Heart right ventricle (tissue), 16 donors: ENCODE data around the gene FGFR1OP2. TPM values are rescaled to one million over a fixed set of nuclear protein-coding genes. Genes with fewer than 3 reads are reported as not detected.

Experiments used
- ATAC-seq, 8 donors: fragments of 200-7000 bp; cut with Tn5 transposase; one replicate each; pipeline ENCODE4 v1.9.1; 2020; ENCODE audit warnings: mild to moderate bottlenecking in 8 of 8, moderate library complexity in 8 of 8, moderate number of reproducible peaks in 1 of 8
- DNase-seq, 2 donors: peaks; one replicate each; pipeline ENCODE4 v3.0.0-alpha.2; 2020
- H3K27ac ChIP-seq, 10 donors: fragments of 200-600 bp; sonication (generic) in 2 of 10; one replicate each; pipeline versions ENCODE4 v1.5.0 to v1.8.0; 2020 to 2022; ENCODE audit warnings: mild to moderate bottlenecking in 3 of 10
- H3K27me3 ChIP-seq, 7 donors: fragments of 200-600 bp; one replicate each; pipeline ENCODE4 v1.8.0; 2021 to 2022; ENCODE audit warnings: mild to moderate bottlenecking in 2 of 7
- H3K36me3 ChIP-seq, 9 donors: fragments of 200-600 bp; sonication (generic) in 1 of 9; one replicate each; pipeline versions ENCODE4 v1.5.0 to v1.8.0; 2020 to 2022; ENCODE audit warnings: mild to moderate bottlenecking in 2 of 9
- H3K4me1 ChIP-seq, 9 donors: fragments of 200-600 bp; sonication (generic) in 1 of 9; one replicate each; pipeline versions ENCODE4 v1.5.0 to v1.8.0; 2020 to 2022; ENCODE audit warnings: mild to moderate bottlenecking in 4 of 9
- H3K4me3 ChIP-seq, 10 donors: fragments of 200-600 bp; sonication (generic) in 2 of 10; one replicate each; pipeline versions ENCODE4 v1.5.0 to v1.8.0; 2020 to 2022; ENCODE audit warnings: mild to moderate bottlenecking in 7 of 10, moderate library complexity in 2 of 10
- H3K9me3 ChIP-seq, 11 donors: fragments of 200-600 bp in 10 of 11; sonication (generic) in 2 of 11; one replicate each; pipeline versions ENCODE4 v1.5.0 to v1.8.0; 2013 to 2022; ENCODE audit warnings: mild to moderate bottlenecking in 2 of 11, control low read depth in 1 of 11, moderate library complexity in 1 of 11
- WGBS, 2 donors: extraction: QIAGEN DNeasy Blood & Tissue Kit; methylation state at CpG; one replicate each; pipeline ENCODE4 v1.1.7; 2013; ENCODE audit warnings: inconsistent platforms in 1 of 2; 5-methylcytosine and 5-hydroxymethylcytosine counted together
- intact Hi-C, 10 donors: fragments of 100-400 bp; cut with DNase I; formaldehyde crosslinking; loops; one replicate each; pipeline versions ENCODE4 v1.11.1 to v1.14.2; 2022
- polyA plus RNA-seq, 2 donors: library from polyadenylated mRNA; stranded (reverse); fragments of 200-250 nt; gene quantifications; one replicate each; pipeline ENCODE4 v1.2.3, GENCODE V29; 2013
- total RNA-seq, 10 donors: library from RNA; stranded (reverse); fragmentation: NEBNext Ultra II Directional in 3 of 10; extraction: Animal tissue kit (Norgen Biotek cat#: 25700) in 3 of 10; gene quantifications; one replicate each; pipeline versions ENCODE4 v1.2.1 to v1.2.4, GENCODE V29; 2021 to 2023
- TF ChIP-seq, protein P1 (sequence below), 9 donors: fragments of 200-600 bp; sonication (generic) in 2 of 9; IDR thresholded peaks; one replicate each; pipeline versions ENCODE4 v1.5.0 to v1.8.0; 2021 to 2022; ENCODE audit warnings: antibody characterized with exemption in 9 of 9, mild to moderate bottlenecking in 5 of 9, moderate library complexity in 1 of 9
- donor health status: Arrhythmogenic right ventricular cardiomyopathy.
- donor health status: ischemic (EF 13 %, LVEDD 7.1; RV severe dilation, severe dysfunction).
- donor health status: healthy with polysubstance abuse.
- donor health status: DM: no; HTN: yes; CAD: no.
- donor health status: DM: no; HTN: no; CAD: no.
- donor health status: ischemic (EF 25% LVEDD 6.9; RV normal size, moderate dysfunction).
- donor health status: ischemic (EF 25% LVEDD 5.7; RV mildly dilated, moderate dysfunction).
- donor health status: healthy.
- donor health status: DM: yes; HTN: yes; CAD: no.
- donor health status: Ischemic cardiomyopathy.
- donor health status: ischemic (EF 35%, LVEDD 5.7; RV mildly dilated, moderate dysfunction).
- donor health status: nonischemic (EF 11% LVEDD 7.7; RV severe dilation, severe dysfunction).
- donor health status: DM: yes; HTN: yes; CAD: no.
- donor health status: PGD.
- donor health status: ischemic (EF 29% LVEDD 5.4; RV normal size, mild dysfunction).
- donor health status: nonischemic (EF 23%, LVEDD 6.1; RV moderate dilation, normal function).

The FGFR1OP2 gene
- total and polyA plus RNA-seq, 12 donors = 22.3 to 41.6 (median 27.9) TPM

DNA sequence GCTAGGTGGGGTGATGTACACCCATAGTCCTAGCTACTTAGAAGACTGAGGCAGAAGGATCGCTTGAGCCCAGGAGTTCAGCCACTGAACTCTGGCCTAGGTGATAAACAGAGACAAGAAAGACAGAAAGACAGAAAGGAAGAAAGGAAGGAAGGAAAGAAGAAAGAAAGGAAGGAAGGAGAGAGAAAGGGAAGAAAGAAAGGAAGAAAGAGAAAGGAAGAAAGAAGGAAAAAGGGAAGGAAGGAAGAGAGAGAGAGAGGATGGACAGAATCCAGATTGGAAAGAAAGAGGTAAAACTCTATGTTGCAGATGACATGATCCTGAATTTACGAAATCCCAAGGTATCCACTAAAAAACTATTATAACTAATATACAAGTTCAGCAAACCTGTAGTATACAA lies 8.7 kb upstream of the FGFR1OP2 start:
- Histone ChIP-seq H3K27me3 (no peaks in the 10 kb centered on the region), H3K9me3 (no peaks in the 10 kb centered on the region), H3K36me3 (peaks cover 0 to 83% (median 20%) of the 10 kb centered on the region in 9 donors), H3K4me1 (peaks cover 0 to 4% (median 0%) of the 10 kb centered on the region in 9 donors), H3K27ac (no peak overlapping the region), H3K4me3 (no peak overlapping the region)
- intact Hi-C loops = no loop called here
- 96 to 97% methylated on average over 2 of the region's 2 CpGs for WGBS, 2 donors
- TF ChIP-seq, protein P1, sequence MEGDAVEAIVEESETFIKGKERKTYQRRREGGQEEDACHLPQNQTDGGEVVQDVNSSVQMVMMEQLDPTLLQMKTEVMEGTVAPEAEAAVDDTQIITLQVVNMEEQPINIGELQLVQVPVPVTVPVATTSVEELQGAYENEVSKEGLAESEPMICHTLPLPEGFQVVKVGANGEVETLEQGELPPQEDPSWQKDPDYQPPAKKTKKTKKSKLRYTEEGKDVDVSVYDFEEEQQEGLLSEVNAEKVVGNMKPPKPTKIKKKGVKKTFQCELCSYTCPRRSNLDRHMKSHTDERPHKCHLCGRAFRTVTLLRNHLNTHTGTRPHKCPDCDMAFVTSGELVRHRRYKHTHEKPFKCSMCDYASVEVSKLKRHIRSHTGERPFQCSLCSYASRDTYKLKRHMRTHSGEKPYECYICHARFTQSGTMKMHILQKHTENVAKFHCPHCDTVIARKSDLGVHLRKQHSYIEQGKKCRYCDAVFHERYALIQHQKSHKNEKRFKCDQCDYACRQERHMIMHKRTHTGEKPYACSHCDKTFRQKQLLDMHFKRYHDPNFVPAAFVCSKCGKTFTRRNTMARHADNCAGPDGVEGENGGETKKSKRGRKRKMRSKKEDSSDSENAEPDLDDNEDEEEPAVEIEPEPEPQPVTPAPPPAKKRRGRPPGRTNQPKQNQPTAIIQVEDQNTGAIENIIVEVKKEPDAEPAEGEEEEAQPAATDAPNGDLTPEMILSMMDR (IDR thresholded peaks at IDR 0.05) = no peak
- ATAC-seq (no peak), DNase-seq (no peak)

- intact Hi-C loops = loop anchor here in 8 of 10 donors (5.0 to 10.0 kb wide), 4 partner anchors 76 to 369 kb away; partner anchors contain the start of genes TM7SF3 (in 6 of the 8) and STK38L (in 1 of the 8)
- no peaks in the 10 kb centered on the region for H3K9me3 ChIP-seq
- TF ChIP-seq, protein P1 (IDR thresholded peaks at IDR 0.05) = no peak
- H3K4me1 ChIP-seq = peaks cover 0 to 48% (median 39%) of the 10 kb centered on the region in 9 donors
- peak overlapping the region in 1 of 10 donors; percentile 89 for H3K4me3 ChIP-seq
- H3K36me3 ChIP-seq = peaks cover 0 to 29% (median 3%) of the 10 kb centered on the region in 9 donors
- DNase-seq (no peak), ATAC-seq (no peak)
- H3K27me3 ChIP-seq = no peaks in the 10 kb centered on the region
- peak overlapping the region in 1 of 10 donors; percentile 98 for H3K27ac ChIP-seq
- WGBS, 2 donors = 82% methylated on average over 7 of the region's 7 CpGs
Measured at GRCh38 chr12:26935636-26936378, 2.5 kb upstream of the FGFR1OP2 start.

DNA sequence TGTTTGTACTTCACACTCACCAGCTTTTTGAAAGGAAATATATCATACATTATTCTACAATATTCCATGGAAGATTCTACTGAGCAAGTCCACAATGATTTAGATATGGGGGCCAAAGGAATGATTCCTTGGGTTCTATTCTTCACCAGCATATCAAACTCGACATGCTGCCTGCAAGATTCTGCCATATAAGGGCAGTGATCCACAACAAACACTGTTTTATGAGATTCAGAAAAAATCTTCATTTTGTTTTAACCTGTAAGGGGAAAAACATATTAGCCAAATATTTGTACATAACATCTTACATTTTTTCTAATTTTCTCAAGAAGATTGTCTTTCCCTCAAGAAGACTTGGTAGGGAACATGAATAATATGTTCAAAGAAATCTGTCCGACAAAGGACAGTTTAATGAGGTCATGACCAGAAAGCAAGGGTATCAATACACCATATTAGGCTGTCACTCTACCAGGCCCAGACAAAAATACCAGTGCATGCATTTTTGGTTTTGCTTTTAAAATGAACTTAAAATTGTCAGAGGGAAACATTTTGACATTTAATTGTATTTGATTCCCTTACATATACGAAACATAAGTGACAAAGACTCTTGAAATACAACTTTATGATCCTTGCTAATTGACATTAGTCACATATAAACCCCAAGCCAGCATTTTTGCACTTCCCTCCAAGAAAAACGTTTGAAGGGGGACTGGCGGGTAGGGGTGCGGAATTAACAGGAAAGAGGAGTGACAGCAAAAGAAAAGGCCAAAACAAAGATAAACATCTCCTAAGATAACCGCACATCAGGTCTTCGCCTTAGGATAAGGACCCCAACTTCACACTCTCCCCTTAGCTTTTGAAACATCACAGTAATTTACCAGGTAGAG lies 1.5 kb upstream of the FGFR1OP2 start:
- Histone ChIP-seq H3K9me3 (no peaks in the 10 kb centered on the region), H3K27me3 (no peaks in the 10 kb centered on the region), H3K4me1 (peaks cover 0 to 58% (median 49%) of the 10 kb centered on the region in 9 donors), H3K36me3 (peaks cover 0 to 20% (median 3%) of the 10 kb centered on the region in 9 donors), H3K4me3 (peak overlapping the region; percentile 60 to 92 (median 86)), H3K27ac (peak overlapping the region; percentile 86 to 99 (median 96))
- 16 to 20% methylated on average over 8 of the region's 8 CpGs for WGBS, 2 donors
- ATAC-seq = no peak
- TF ChIP-seq, protein P1 (IDR thresholded peaks at IDR 0.05) = no peak
- DNase-seq = no peak
- intact Hi-C loops = loop anchor here in 8 of 10 donors (5.0 to 10.0 kb wide), 4 partner anchors 76 to 368 kb away; partner anchors contain the start of genes TM7SF3 (in 6 of the 8) and STK38L (in 1 of the 8)

GRCh38 chr12:26937443-26937862 lies 817 bp upstream of the FGFR1OP2 start:
- H3K27ac ChIP-seq = peak overlapping the region; percentile 86 to 99 (median 96)
- ATAC-seq (no peak), DNase-seq (no peak)
- H3K36me3 ChIP-seq = peaks cover 0 to 15% (median 3%) of the 10 kb centered on the region in 9 donors
- peak overlapping the region; percentile 60 to 92 (median 86) for H3K4me3 ChIP-seq
- intact Hi-C loops = loop anchor here in 8 of 10 donors (5.0 to 10.0 kb wide), 4 partner anchors 75 to 367 kb away; partner anchors contain the start of genes TM7SF3 (in 6 of the 8) and STK38L (in 1 of the 8)
- TF ChIP-seq, protein P1 (IDR thresholded peaks at IDR 0.05) = no peak
- peaks cover 0 to 65% (median 56%) of the 10 kb centered on the region in 9 donors for H3K4me1 ChIP-seq
- H3K9me3 ChIP-seq = no peaks in the 10 kb centered on the region
- H3K27me3 ChIP-seq = no peaks in the 10 kb centered on the region
- WGBS, 2 donors = 0 to 1% methylated on average over 10 of the region's 10 CpGs
